A549 (cell line): ENCODE measurements around the gene CMIP.

Experiments
- CHD4 ChIP-seq: fragments of 200-600 bp; sonication (generic); IDR thresholded peaks from 2 replicates; pipeline ENCODE4 v1.6.1; 2016; ENCODE audit warnings: antibody characterized with exemption, mild to moderate bottlenecking, borderline replicate concordance
- EP300 ChIP-seq, 2 experiments: fragments of >200 bp; sonication (Bioruptor Twin); formaldehyde crosslinking; IDR thresholded peaks; 2 replicates in 1 of 2; 3 replicates in 1 of 2; pipeline ENCODE4 v1.6.1; 2016 to 2017
- JUNB ChIP-seq: fragments of >200 bp; sonication (Bioruptor Twin); formaldehyde crosslinking; IDR thresholded peaks from 2 replicates; pipeline ENCODE4 v1.6.1; 2016
- MAX ChIP-seq: IDR thresholded peaks from 2 replicates; pipeline ENCODE4 v1.6.1; 2012
- NFE2L2 ChIP-seq: fragments of 150-350 bp; conservative IDR thresholded peaks from 2 replicates; pipeline ENCODE4 v1.6.1; 2014; ENCODE audit warnings: low read length
- PHF8 ChIP-seq: fragments of 200-600 bp; sonication (generic); IDR thresholded peaks from 2 replicates; pipeline ENCODE4 v1.6.1; 2016; ENCODE audit warnings: low read depth, mild to moderate bottlenecking, antibody characterized with exemption, moderate library complexity, borderline replicate concordance
- POLR2A ChIP-seq: IDR thresholded peaks from 2 replicates; pipeline ENCODE4 v1.6.1; 2012; ENCODE audit warnings: mild to moderate bottlenecking, low read length
- RAD21 ChIP-seq, 2 experiments: fragments of >200 bp in 1 of 2; sonication (Bioruptor Twin) in 1 of 2; formaldehyde crosslinking in 1 of 2; IDR thresholded peaks in 1 of 2; conservative IDR thresholded peaks in 1 of 2; 2 replicates in 1 of 2; 3 replicates in 1 of 2; pipeline ENCODE4 v1.6.1; 2012 to 2018; ENCODE audit warnings: inconsistent platforms in 1 of 2
- SMC3 ChIP-seq: fragments of >200 bp; sonication (Bioruptor Twin); formaldehyde crosslinking; IDR thresholded peaks from 3 replicates; pipeline ENCODE4 v1.6.1; 2018; ENCODE audit warnings: inconsistent platforms
- USF2 ChIP-seq: fragments of 450-650 bp; IDR thresholded peaks from 2 replicates; pipeline ENCODE4 v1.6.1; 2014; ENCODE audit warnings: antibody characterized with exemption
- TF ChIP-seq, protein P1 (sequence below): fragments of >200 bp; sonication (Bioruptor Twin); formaldehyde crosslinking; IDR thresholded peaks from 3 replicates; pipeline ENCODE4 v1.5.1; 2016

DNA sequence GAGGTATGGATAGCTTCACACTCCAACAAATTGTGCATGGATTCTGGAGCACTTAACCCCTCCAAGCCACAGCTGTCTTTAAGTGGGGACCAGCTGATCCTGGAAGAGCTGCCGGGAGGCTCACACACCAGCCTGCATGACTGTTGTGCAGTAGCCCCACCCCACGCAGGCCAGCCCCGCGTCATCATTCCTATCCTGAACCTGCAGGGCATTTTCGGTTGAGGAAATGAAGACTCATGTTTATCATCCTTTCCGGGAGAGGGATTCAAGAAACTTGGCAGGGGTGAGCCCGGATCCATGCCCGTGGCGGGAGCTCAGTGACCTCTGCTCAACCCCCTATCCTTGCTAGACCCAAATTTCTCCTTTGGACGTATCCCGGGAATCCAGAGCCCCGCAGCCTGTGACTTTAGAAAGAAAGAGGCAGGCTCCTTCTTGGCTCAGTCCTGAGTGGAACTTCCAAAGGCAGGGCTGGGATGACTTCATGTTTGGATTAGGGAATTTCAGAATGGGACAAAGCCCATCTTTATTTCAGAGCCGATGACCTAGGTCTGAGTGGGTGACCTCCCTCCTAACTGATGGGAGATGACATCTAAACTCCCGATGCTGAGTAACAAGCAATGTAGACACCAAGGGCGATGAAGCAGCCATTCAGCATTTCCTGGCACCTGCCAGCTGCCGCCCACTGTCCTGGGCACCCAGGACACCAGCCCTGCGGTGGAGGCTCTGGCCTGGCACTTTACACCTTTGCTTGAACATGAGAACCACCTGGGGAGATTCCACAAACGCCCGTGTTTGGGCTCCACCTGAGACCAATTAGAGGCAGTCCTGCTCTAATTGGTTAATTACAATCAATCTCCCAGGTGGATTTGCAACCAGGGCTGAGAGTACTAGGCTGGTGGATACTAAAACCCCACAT lies 43.3 kb upstream of the CMIP start:
- no peak for TF ChIP-seq USF2
- TF ChIP-seq PHF8 = no peak
- peak; percentile 75 to 93; a peak in 4 of 5 replicates for TF ChIP-seq EP300 (IDR thresholded peaks at IDR 0.05)
- TF ChIP-seq, protein P1, sequence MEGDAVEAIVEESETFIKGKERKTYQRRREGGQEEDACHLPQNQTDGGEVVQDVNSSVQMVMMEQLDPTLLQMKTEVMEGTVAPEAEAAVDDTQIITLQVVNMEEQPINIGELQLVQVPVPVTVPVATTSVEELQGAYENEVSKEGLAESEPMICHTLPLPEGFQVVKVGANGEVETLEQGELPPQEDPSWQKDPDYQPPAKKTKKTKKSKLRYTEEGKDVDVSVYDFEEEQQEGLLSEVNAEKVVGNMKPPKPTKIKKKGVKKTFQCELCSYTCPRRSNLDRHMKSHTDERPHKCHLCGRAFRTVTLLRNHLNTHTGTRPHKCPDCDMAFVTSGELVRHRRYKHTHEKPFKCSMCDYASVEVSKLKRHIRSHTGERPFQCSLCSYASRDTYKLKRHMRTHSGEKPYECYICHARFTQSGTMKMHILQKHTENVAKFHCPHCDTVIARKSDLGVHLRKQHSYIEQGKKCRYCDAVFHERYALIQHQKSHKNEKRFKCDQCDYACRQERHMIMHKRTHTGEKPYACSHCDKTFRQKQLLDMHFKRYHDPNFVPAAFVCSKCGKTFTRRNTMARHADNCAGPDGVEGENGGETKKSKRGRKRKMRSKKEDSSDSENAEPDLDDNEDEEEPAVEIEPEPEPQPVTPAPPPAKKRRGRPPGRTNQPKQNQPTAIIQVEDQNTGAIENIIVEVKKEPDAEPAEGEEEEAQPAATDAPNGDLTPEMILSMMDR = no peak
- TF ChIP-seq POLR2A = no peak
- peak; percentile 20 to 33; a peak in 4 of 5 replicates for TF ChIP-seq RAD21 (conservative IDR thresholded peaks at IDR 0.05 in 1 of 2, IDR thresholded peaks at IDR 0.05 in 1 of 2)
- TF ChIP-seq CHD4 = no peak
- no peak for TF ChIP-seq SMC3
- TF ChIP-seq MAX = peak; percentile 74
- no peak; the same call in 1 of the 2 replicates for TF ChIP-seq NFE2L2
- peak; percentile 60 for TF ChIP-seq JUNB
